NCI-H2171 treated with DMSO at 0.1 percent for 48 hours (cell line): ENCODE data around the gene MYO10.

Source experiments
- DNase-seq: peaks from one replicate; lab custom pipeline; 2025; lab: John Stamatoyannopoulos, UW

MYO10 gene

GRCh38 chr5:16943846-16944678, 8.0 kb upstream of the MYO10 start:
- DNase-seq: no peak

GRCh38 chr5:16937503-16938161, 1.5 kb upstream of the MYO10 start:
- DNase-seq: no peak

- DNase-seq: peak; percentile 81
Measured at GRCh38 chr5:16936989-16937438, 926 bp upstream of the MYO10 start.

GRCh38 chr5:16935231-16936149, 598 bp downstream of the MYO10 start:
- DNase-seq: peak; percentile 69

- peak; percentile 27 for DNase-seq
Measured at GRCh38 chr5:16934677-16935153, 1.4 kb downstream of the MYO10 start.

- peak; percentile 23 for DNase-seq
Measured at GRCh38 chr5:16934123-16934522, 2.0 kb downstream of the MYO10 start.

- no peak for DNase-seq
Measured at GRCh38 chr5:16933337-16933736, 2.8 kb downstream of the MYO10 start.

- DNase-seq: no peak
Measured at GRCh38 chr5:16932401-16932800, 3.7 kb downstream of the MYO10 start.

- peak; percentile 55 for DNase-seq
Measured at GRCh38 chr5:16931334-16932110, 4.6 kb downstream of the MYO10 start.

GRCh38 chr5:16930496-16930895, 5.6 kb downstream of the MYO10 start:
- DNase-seq: no peak

- DNase-seq: no peak
Measured at GRCh38 chr5:16929831-16930230, 6.3 kb downstream of the MYO10 start.

- no peak for DNase-seq
Measured at GRCh38 chr5:16929347-16929746, 6.7 kb downstream of the MYO10 start.

- DNase-seq: no peak
Measured at GRCh38 chr5:16927613-16928012, 8.5 kb downstream of the MYO10 start.

- DNase-seq: no peak
Measured at GRCh38 chr5:16926417-16926816, 9.7 kb downstream of the MYO10 start.

GRCh38 chr5:16924206-16924605, 11.9 kb downstream of the MYO10 start:
- no peak for DNase-seq

- no peak for DNase-seq
Measured at GRCh38 chr5:16922430-16922829, 13.7 kb downstream of the MYO10 start.

GRCh38 chr5:16921211-16921610, 14.9 kb downstream of the MYO10 start:
- no peak for DNase-seq

GRCh38 chr5:16920109-16920816, 15.8 kb downstream of the MYO10 start:
- DNase-seq: no peak

- DNase-seq: no peak
Measured at GRCh38 chr5:16918891-16919671, 17.0 kb downstream of the MYO10 start.

GRCh38 chr5:16918156-16918555, 17.9 kb downstream of the MYO10 start:
- DNase-seq: no peak
